CD4-positive, alpha-beta T cell treated with Interleukin-10 for 1 hour (primary cell): ENCODE data around the gene FERMT3.

ENCODE experiments used
- DNase-seq: peaks from one replicate; pipeline ENCODE4 v3.0.0-alpha.2; 2020

FERMT3 gene

DNA sequence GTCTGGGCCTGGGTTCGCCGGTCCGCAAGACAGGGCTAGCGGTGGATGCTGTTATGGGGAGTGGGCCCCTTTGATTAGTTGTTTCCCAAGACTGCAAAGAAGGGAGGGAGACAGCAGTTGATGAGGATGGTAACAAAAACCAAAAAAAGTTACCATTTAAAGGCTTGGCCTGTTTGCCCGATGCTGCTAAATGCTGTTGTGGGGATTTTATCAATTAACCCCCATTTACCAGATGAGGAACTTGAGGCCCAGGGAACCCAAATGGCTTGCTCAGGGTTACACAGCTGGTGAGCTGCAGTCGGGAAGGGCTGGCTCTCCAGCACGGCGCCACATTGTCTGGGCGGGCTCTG lies 16.1 kb downstream of the FERMT3 start:
- DNase-seq: no peak

DNA sequence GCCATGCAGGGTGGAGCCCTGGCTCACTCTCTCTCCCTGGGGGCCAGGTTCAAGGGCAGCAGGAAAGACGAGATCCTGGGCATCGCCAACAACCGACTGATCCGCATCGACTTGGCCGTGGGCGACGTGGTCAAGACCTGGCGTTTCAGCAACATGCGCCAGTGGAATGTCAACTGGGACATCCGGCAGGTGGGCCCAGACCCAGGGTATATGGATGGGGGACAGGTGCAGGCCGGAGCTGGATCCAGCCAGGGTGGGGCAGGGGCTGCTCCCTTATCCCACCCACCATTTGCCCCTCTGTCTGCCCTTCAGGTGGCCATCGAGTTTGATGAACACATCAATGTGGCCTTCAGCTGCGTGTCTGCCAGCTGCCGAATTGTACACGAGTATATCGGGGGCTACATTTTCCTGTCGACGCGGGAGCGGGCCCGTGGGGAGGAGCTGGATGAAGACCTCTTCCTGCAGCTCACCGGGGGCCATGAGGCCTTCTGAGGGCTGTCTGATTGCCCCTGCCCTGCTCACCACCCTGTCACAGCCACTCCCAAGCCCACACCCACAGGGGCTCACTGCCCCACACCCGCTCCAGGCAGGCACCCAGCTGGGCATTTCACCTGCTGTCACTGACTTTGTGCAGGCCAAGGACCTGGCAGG lies 16.6 kb downstream of the FERMT3 start:
- no peak for DNase-seq

DNA sequence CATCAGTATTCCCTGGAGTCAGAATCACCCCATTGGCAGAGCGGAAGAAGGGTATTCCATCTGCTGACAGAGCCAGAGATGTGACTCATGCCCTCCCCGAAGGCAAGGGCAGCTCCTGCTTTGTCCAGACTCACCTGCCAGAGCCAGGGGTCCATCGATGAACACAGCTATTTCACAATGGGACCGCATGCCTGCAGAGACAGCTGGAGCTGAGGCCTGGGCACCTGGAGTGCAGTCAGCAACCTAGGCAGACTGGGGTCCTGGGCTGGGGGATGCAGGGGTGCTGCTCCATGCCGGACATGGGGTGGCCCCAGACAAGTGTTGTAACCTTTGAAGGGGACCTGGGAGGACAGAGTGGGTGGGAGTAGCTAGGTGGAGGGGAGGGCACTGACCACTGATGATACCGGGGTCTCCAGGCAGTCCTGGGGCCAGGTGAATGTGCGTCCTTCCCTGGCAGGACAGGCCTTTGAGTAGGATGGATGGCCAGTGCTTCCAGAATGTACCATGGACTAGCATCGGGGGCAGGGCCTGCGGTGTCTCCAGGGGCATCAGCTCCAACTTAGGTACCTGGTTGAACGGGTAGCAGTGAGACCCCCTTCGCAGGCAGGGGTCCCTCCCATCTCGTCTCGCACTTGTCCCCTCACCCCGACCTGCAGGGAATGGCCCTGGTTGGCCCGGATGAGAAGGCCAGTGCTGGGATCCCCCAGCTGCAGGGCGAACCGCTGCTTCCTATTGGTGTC lies 17.8 kb downstream of the FERMT3 start:
- no peak for DNase-seq

DNA sequence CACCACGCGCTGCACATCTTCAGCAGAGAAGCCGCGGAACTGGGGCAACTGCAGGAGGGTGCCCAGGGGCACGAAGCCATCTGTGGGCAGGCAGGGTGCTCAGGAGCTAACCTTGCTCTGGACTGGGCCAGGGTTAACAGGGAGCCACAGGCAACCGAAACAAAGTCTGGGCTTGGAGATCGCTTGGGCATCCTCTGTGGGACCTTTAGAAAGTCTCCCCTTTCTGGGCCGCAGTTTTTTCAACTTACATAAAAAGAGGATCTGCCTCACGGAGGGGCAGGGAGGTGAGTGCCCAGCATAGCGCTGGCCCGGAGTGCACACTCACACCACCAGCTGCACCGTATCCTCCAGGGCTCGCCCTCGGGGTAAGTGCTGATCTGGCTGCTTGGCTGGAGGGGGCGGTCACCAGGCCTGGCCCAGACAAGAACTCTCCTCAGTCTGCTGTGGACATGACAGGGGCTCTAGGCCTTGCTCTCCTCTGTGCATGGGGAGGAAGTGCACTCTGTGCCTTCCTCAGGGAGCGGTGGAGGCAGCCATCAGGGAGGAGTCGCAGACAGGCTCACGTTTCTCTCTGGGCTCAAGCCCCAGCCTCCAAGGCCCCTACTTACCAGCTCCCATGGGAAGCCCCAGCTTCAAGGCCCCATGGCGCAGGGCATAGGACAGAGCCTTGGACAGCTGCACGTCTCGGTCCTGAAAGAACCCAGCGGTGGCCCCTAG lies 18.5 kb downstream of the FERMT3 start:
- DNase-seq: no peak

DNA sequence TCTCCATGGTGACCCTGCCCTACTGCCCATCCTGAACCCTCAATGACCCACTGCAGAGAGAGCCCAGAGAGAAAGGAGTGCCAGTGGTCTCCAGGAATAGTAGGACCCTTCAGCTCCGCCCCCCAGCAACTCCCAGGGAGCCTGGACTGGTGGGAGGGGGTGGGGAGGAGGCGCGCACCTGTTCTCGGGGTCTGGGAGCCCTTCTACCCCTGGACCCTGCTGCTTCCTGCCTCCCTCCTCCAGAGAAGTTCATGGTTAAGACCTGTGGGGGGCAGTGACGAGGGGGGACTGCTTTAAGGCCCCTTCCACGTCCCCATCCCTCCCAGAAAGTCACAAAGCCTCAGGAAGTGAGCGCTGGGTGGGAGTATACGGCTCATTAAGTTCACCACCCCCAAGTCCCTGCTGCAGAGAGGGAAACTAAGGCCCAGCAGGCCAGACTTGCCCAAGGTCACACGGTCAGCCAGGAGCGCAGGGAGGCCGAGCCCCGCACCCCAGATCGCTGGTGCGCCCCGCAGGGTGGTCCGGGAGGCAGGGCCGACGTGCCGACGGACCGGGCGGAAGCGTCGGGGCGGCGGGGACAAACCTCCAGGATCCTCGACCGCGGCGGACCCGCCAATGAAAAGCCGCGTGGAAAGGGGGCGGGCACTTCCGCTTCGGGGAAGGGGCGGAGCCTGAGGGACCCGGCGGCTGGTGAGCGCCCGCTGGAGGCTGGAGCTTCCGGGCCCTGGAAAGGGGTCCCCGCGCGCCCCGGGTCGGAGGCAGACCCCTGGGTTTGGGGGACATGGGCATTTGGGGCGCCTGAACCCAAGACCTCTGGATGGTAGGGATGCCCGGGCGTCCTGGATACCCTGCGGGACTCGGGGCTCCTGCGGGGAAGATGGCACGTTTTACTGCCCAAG lies 19.3 kb downstream of the FERMT3 start, which contains the start of the genes NUDT22 and TRPT1:
NUDT22 (plus strand) TSS at position 667 of the 899 bp plus-strand sequence. CDS start 379 bp downstream, outside the sequence.
TRPT1 (minus strand) TSS at position 579 of the 899 bp plus-strand sequence; CDS start at position 253, 326 bp downstream.
- peak; percentile 89 for DNase-seq

DNA sequence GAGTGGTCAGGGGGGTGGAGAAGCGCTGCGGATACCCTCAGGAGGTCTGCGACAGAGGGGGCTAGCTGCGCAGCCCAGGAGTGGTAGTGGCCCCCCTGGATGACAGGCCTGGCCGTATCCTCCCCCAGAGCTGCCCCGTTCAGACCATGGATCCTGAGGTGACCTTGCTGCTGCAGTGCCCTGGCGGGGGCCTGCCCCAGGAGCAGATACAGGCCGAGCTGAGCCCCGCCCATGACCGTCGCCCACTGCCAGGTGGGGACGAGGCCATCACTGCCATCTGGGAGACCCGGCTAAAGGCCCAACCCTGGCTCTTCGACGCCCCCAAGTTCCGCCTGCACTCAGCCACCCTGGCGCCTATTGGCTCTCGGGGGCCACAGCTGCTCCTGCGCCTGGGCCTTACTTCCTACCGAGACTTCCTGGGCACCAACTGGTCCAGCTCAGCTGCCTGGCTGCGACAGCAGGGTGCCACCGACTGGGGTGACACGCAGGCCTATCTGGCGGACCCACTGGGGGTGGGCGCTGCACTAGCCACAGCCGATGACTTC lies 20.1 kb downstream of the FERMT3 start:
- peak; percentile 71 for DNase-seq

DNA sequence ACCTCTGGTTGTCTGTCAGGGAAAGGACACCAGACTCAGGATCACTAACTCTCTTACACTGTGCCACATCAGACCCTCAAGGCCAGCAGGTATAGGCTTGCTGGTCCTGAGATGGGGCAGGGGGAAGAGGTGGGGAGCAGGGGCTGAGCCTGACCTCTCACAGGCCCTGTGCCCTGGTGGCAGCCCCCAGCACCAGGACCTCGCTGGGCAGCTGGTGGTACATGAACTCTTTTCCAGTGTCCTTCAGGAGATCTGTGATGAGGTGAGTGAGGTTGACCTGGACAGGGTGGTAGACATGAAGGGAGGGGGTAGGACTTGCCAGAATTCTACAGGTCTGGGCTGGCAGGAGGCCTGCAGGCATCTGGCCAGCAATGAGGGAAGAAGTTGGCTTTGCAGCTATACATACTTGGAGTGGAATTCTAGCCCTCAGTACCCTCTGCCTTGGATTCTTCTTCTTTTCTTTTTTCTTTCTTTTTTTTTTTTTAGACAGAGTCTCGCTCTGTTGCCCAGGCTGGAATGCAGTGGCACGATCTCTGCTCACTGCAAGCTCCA lies 21.0 kb downstream of the FERMT3 start:
- DNase-seq: no peak

DNA sequence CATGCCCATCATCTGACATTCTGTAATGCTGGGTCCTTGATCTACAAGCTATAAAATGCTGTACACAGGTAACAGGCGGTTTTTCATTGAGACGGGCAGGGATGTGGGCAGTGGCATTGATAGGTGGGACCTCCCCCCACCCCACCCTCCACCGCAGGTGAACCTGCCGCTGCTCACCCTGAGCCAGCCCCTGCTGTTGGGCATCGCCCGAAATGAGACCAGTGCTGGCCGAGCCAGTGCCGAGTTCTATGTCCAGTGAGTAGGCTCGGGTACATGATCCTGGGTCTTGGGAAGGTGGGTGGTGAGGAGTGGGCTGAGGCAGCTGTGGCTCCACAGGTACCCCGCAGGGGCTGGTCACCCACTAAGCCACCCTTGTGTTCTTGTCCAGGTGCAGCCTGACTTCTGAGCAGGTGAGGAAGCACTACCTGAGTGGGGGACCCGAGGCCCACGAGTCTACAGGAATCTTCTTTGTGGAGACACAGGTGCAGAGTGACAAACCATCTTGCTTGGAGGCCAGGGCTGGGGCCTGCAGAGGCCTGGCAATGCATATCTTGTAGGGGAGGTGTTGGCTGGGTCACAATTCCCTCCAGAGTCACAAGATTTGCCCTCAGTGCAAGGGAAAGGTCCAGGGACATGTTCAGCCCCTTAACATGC lies 22.7 kb downstream of the FERMT3 start:
- no peak for DNase-seq

DNA sequence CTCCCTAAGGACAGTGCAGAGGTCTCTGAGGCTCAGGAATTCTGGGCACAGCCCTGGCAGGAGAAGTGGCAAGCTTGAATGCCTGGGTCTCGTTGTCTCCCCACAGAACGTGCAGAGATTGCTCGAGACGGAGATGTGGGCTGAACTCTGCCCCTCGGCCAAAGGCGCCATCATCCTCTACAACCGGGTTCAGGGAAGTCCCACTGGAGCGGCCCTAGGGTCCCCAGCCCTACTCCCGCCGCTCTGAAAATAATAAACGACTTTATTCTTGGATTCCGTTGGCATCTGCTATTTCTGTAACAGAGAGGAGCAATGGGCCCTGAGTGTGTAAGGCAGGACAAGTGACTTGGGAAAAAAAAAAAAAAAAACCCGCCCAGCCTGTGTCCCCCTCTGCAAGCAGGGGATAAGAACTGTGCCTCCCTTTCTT lies 23.2 kb downstream of the FERMT3 start:
- DNase-seq: no peak

DNA sequence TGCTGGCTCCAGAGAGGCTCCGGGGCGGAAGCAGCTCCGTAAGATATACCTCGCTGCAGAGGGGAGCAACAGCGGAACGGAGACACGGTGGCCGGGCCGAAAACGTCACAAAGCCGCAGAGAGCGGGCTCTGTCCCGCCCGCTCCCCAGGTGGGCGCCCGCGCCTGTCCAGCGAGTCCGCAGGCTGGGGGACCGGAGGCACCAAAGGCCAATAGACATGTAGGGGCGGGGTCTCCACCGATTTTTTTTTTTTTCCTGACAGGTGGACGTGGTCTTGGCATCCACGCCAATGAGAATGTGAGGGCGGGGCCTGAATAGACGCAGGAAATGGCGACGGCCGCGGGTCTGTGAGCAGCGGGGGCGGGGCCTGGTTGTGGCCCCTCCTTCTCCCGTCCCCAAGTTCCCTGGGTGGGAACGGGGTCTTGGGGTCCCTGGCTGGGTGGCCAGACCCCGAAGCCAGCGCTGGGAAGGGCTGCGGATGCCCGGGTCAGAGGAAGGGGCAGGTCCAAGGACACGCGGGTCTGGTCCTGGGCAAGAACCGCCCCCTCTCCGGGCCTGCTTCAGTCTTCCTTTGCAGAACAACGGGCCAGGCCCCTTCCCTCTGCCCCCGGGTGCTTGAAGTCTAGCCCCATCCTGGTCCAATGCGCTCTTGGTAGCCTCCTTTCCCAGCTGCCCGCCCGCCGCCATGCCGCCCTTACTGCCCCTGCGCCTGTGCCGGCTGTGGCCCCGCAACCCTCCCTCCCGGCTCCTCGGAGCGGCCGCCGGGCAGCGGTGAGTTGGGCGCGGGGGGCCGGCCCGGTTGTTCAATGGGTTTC lies 23.9 kb downstream of the FERMT3 start, which contains the start of gene DNAJC4:
DNAJC4 (plus strand) TSS at position 378 of the 814 bp plus-strand sequence; CDS start at position 685, 307 bp downstream.
- DNase-seq: peak; percentile 91

DNA sequence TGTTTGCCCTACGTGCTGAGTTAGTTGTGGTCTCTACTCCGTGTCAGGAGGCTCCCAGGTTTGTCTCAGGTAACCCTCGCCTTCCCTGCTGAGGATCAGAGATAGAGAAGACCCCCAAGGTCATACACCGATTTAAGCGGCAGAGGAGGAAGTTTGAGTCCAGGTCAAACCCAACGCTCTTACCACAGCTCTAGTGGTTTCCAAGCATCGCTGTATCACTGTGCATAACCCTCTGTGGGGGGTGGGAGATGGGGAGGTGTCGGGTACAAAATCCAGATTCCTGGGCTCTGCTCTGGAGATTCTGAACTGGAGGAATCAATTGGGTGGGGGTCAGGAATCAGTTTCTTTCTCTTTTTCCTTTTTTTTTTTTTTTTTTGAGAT lies 24.5 kb downstream of the FERMT3 start:
- DNase-seq: no peak

DNA sequence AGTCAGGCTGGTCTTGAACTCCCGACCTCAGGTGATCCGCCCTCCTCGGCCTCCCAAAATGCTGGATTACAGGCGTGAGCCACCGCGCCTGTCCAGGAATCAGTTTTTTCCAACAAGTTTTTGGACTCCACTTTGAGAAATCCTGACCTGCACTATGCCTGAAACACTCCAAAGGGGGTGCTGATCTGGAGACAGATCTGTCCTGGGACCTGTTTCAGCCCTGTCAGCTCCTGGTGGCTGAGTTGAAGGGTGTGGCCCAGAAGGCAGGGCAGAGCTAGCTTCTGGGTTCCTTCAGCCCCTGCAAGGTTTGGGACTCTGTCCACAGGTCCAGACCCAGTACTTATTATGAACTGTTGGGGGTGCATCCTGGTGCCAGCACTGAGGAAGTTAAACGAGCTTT lies 25.0 kb downstream of the FERMT3 start:
- no peak for DNase-seq

DNA sequence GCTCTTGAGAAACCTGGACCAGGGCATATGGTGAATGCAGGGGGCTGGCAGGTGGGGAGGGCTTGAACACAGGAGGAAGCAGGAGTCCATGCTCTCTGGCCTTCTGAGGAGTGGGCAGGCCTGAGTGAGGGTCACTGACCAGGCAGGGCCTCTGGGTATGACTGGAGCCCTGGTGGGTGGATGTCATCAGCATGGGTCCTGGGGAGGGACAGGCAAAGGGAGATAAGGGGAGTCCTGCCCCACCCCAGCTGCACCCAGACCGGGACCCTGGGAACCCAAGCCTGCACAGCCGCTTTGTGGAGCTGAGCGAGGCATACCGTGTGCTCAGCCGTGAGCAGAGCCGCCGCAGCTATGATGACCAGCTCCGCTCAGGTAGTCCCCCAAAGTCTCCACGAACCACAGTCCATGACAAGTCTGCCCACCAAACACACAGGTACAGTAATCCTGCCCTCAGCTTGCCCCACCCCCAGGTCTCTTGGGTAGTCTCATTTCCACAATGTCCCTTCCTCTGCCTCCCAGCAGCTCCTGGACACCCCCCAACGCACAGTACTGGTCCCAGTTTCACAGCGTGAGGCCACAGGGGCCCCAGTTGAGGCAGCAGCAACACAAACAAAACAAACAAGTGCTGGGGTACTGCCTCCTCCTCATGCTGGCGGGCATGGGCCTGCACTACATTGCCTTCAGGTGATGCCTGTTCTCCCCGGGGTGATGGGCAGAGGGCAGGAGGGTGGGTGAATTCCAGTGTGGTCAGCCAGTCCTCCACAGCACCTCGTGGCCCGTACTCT lies 25.9 kb downstream of the FERMT3 start:
- DNase-seq: no peak

DNA sequence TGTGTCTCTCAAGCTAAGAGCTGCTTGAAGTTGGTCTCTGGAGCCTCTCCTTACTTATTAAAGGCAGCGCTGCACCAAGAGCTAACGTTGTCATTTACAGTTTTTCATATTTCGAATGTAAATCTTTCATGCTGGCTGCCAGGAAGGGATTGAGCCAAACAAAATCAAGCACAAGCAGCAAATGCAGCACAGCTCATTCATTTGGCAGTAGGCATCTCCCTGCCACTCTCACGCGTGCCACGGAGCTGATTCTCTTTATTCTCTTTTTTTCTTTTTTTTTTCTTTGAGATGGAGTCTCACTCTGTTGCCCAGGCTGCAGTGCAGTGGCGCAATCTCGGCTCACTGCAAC lies 26.4 kb downstream of the FERMT3 start:
- DNase-seq: no peak

DNA sequence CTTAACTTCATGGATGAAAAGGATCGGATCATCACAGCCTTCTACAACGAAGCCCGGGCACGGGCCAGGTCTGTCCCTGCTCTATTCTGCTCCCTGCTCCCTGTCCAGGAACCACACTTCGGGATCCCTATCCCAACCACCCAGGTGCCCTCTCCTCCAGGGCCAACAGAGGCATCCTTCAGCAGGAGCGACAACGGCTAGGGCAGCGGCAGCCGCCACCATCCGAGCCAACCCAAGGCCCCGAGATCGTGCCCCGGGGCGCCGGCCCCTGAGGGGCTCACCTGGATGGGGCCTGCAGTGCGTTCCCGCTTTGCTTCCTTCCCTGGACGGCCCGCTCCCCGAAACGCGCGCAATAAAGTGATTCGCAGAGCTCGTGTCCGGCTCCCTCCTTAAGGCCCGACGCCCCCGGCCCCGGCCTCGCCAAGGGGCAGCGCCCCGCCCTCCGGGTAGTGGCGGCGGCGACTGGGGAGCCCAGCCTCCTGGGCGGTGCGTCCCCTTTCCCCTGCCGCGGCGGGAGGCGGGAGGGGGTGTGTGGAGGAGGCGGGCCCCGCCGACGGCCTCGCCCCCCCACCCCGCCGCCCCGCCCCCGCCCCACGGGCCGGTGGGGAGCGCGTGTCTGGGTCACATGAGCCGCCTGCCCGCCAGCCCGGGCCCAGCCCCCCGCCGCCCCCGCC lies 27.5 kb downstream of the FERMT3 start, which contains the start of gene VEGFB:
VEGFB (plus strand) TSS at position 672 of the 674 bp plus-strand sequence. CDS start 250 bp downstream, outside the sequence.
- peak; percentile 82 for DNase-seq

DNA sequence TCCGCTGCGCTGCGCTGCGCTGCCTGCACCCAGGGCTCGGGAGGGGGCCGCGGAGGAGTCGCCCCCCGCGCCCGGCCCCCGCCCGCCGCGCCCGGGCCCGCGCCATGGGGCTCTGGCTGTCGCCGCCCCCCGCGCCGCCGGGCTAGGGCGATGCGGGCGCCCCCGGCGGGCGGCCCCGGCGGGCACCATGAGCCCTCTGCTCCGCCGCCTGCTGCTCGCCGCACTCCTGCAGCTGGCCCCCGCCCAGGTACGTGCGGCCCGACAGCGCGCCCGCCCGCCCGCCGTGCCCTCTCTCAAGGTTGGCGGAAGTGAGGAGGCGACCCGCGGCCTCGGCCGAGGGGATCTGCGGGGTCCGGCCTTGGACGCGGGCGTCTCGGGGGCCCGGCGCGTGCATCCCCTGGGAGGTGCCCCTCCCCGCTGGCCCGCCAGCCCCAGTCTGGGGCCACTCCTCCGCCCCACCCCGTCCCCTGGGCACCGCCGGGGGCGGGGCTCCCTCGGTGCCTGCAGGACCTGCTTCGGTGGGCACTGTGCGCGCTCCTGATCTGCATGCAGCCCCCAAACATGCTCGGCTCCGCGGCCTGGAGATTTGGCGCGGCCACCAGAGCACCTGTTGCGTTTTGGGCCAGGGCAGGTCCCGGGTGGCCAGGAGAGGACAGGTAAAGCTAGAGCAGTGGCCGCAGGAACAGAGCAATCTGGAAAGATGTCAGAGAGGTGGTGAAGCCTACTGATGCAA lies 28.3 kb downstream of the FERMT3 start:
- DNase-seq: peak; percentile 51

DNA sequence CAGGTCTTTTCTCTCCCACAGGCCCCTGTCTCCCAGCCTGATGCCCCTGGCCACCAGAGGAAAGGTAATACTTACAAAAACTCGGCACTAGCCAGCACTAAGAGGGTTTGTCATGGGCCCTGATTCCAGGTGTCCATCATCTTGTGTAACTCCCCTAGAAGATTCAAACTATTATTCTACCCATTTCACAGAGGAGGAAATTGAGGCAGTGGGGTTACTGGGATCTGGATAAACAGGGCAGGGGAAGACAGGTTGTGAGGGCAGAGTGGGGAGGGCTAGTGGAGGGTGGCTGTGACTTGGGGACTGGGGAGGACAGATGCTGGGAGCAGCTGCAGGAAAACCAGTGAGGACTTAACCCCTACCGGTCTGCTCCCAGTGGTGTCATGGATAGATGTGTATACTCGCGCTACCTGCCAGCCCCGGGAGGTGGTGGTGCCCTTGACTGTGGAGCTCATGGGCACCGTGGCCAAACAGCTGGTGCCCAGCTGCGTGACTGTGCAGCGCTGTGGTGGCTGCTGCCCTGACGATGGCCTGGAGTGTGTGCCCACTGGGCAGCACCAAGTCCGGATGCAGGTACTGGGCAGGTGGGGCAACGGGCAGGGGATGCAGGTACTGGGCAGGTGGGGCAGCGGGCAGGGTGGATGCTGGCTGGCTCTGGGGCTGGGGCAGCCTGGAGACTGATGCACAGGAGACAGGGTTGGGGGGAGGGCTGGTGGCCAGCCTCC lies 29.1 kb downstream of the FERMT3 start:
- DNase-seq: no peak
